ENCODE results near the gene ZSWIM3.

DNA sequence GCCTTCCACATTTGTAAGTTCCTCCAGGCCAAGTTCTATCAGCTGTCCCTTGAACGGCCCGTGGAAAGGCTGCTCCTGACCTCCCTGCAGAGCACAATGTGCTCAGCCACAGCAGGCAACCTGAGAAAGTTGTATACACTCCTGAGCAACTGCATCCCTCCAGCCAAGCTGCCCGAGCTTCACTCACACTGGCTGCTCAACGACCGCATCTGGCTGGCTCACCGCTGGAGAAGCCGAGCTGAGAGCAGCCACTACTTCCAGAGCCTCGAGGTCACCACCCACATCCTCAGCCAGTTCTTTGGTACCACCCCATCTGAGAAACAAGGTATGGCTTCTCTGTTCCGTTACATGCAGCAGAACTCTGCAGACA is 25.7 kb downstream of the ZSWIM3 start:
- TF ChIP-seq, protein P1, sequence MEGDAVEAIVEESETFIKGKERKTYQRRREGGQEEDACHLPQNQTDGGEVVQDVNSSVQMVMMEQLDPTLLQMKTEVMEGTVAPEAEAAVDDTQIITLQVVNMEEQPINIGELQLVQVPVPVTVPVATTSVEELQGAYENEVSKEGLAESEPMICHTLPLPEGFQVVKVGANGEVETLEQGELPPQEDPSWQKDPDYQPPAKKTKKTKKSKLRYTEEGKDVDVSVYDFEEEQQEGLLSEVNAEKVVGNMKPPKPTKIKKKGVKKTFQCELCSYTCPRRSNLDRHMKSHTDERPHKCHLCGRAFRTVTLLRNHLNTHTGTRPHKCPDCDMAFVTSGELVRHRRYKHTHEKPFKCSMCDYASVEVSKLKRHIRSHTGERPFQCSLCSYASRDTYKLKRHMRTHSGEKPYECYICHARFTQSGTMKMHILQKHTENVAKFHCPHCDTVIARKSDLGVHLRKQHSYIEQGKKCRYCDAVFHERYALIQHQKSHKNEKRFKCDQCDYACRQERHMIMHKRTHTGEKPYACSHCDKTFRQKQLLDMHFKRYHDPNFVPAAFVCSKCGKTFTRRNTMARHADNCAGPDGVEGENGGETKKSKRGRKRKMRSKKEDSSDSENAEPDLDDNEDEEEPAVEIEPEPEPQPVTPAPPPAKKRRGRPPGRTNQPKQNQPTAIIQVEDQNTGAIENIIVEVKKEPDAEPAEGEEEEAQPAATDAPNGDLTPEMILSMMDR (conservative IDR thresholded peaks at IDR 0.05 in 1 of 2, IDR thresholded peaks at IDR 0.05 in 1 of 2; ENCODE audit: low read depth in 1 of 2, low read length in 2 of 2), result no peak
- no peak for TF ChIP-seq EZH2 (IDR thresholded peaks at IDR 0.05; ENCODE audit: low read length, missing control alignments)

All from fibroblast of lung (primary cell).